ENCODE measurements around the gene ABHD12.
"Not testable (repeated sequence)": the region's sequence is repeated elsewhere in the genome, so short reads cannot be mapped to it uniquely, and the experiment has no call there.

ABHD12 gene

DNA sequence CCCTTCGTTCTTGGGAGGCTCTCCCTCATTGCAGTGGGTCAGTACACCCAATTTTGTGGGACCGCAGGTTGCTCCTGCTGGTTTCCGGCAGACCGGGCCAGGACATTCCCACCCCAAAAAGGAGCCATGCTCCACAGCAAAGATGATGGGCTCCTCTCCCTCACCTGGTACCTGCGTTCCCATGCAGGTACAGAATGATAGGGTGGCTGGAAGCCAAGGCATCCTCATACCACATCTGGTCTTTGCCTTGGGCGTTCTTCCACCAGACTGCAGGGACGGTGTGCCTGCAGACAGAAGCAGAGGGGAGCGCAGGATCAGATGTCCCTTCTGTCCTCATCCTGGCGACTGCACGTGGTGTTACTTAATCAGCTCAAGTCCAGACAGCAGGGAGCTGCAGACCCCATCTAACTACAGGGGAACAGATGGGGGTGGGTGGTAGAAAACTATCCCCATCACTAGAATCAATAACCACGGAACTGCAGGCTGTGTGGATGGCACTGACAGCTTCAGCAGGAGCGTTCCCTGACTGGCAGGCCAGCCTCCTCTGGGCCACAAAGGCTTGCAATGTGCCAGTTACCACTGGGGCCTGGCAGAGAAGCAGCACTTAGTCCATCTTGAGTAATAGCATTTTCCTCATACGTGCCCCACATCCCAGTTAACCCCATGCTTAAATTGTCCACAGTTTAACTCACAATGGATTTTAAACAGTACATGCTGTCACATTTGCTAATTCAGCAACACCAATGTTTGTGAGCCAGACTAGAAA, 70.4 kb downstream of the ABHD12 start:
- no peak for DNase-seq

DNA sequence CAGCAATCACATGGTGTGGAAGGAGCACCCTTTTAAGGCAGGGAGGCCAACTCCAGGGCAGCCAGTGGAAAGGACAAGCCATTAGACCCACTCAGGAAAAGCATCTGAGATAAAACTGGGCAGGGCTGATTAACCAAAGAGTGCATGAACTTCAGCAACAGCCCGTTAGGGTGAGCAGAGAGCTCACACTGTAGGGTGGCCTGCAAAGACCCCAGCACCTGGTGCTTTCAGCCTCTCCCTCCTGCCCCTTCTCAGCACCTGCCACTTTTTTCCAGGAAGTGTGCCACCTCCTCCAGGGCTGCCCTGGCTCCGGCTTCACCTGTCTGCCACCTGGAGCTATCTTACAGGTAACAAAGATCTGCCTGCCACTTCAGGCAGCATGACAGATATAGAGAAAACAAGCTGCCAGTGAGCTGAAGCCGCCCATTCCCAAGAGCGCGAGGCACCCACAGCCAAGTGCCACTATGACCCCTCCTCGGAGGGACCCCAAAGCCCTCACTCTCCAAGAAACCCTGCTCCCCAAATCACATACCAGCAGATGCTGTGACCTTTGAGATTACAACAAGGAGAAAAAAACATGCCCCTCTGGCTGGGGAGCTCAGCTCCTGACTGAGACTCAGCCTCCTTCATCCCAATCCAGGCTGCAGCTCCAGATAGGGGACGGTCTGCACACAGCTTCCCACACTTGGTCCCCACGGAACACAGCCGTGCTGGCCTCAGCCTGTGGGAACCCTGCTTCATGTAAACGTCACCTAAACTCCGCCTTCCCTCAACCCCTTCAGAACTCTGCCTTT, 71.2 kb downstream of the ABHD12 start:
- DNase-seq = no peak

DNA sequence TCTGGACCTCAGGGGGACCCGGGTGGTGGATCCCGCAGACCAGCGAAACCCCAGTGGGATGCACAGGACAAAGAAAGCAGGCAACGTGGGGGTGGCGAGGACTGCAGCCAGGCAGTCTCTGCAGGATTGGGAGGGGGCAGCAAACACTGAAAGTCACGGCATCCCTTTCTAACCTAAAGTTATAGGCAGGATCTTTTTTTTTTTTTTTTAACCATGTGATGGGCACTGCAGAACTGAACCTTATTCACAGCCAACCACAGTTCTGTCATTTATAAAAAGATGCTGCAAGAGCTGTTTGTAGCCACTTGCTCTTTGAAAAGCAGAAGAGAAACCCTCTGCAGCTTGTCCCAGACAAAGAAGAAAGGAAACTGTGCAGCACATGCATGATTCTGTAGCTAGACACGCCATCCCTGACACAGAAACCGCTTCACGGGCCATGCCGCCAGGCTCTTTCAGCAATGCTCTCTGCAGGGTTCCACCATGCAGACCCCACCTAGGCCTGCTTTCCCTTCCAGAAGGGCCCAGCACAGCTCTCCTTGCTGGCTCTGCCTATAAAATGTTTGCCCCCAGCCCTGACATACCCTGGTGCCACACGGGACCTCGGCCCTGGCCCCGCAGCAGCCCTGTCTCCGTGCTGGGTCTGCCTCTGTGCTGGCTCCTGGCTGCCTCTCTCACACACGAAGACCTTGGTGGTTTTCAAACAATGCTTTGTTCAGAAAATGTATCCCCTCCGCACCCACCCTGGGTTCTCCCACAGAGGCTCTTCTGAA, 72.0 kb downstream of the ABHD12 start:
- no peak for DNase-seq

DNA sequence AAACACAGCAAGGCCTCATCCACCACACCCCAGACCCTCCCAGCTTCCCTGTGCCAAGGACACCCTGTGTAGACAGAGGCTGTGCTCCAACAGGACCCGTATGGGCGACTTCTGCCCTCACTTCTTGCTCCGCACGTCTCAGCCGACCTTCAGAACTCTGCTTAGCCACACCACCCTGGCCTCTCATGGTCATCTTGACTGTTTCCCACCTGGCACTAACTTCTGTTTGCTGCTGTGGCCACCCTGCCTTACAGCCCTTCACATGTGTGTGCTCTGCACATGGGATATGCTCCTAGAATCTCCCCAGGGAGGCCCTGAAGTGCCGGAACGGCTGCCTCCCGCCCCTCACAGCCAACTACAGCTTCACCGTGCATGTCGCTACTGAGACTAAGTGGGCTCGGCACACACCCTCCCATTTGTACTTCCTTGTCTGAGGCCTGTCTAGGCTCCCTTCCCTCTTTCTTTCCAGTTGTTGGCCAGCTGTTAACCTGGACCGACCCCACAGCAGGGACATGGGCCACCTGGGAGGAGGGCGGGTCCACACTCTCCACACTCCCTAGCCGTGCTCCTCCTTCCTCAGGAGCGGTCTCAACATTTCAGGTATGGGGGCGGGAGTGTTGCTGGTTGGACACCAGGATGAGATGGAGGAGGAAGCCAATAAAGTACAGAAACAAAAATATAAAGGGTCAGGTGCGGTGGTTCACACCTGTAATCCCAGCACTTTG, 73.1 kb downstream of the ABHD12 start:
- DNase-seq = no peak

DNA sequence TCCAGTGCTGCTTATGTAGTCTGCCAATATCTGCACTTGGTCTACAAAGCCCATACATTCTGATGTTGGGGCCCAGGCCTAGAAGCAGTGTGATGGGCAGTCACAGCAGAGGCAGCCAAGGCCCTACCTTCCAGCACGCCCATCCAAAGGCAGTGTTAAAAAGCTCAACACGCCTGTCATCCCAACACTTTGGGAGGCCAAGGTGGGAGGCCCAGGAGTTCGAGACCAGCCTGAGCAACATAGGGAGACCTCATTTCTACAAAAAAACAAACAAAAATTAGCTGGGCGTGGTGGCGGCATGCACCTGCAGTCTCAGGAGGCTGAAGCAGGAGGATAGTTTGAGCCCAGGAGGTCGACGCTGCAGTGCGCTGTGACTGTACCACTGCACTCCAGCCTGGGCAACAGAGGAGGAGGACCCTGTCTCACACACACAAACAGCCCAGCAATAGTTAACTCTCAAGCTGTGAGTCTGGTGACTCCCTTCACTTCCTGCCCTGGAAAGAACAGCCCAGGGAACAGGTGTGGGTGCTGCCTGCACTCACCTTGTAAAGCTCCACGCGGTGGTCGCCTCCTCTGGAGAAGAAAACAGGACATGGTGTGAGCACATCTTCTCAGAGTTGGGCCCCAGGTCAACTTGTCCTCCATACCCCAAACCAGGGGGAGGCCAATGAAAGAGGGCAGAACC, 74.0 kb downstream of the ABHD12 start:
- DNase-seq = no peak

DNA sequence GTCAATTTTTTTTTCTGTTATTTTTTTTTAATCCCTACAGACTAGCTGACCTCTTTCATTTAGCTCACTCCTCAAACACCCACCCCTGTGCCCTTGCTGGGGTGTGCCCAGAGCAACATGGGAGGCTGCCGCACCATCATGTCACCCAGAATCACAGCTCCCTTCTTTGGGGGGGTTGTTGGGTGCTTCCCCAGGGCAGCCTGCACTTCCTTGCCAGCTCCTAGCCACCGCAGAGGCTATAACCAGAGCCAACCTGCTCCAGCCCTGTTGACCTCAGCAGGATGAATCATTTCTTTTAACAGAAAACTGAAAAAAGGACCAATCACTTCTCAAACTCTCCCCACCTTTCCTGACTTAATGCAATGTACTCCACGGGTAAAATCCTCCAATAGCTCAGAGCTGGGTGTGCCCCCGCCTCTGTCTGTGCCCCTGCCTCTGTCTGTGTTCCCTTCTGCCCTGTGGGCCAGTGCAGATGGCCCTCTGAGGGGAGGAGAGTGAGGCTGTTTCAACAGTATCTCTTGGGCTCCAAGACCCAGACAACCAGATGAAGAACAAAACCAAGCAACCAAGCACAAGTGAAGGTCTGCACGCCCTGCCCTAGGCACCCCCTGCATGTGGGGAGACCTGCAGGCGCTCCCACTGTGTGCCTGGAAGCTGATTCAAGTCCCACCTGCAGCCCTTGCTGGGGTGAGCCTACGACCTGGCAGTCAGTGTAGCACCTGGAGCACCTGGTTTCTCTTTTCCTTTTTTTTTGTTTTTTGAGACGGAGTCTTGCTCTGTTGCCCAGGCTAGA, 75.0 kb downstream of the ABHD12 start:
- DNase-seq = no peak

DNA sequence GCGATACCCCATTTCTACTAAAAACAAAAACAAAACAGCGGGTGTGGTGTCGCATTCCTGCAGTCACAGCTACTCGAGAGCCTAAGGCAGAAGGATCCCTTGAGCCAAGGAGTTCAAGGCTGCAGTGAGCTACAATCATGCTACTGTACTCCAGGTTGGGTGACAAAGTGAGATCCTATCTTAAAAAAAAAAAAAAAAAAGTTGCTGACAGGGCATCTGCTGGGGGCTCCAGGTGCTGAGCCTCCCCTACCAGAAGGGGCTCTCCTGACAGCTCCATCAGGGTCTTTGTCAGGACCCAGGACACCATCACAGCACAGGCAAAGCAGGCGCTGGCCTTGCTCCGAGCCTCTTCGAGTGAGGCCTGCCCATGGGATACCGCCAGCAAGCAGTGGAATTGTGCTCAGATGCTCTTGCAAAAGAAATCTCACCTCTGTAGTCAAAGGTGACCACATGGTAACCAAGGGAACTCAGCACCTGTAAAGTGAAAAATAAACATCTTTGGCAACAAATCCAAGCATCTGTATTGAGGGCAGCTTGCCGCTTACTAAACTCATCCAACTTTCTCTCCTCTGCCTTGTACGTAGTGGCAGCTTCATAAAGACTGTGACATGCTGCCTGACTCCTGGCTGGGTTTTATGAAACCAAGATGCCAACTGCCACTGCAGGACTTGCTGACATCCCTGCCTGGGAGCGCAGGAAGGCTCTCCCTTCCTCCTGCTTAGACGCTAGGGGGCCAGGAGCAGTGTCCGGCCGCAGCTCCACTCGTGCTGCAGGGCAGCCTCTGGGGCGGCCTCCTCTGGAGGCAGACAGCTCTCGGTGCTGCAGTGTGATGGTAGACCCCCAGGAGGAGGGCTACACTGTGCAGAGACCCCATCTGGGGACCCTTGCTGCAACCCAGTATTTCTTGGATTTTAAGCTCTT, 75.9 kb downstream of the ABHD12 start:
- DNase-seq = no peak

DNA sequence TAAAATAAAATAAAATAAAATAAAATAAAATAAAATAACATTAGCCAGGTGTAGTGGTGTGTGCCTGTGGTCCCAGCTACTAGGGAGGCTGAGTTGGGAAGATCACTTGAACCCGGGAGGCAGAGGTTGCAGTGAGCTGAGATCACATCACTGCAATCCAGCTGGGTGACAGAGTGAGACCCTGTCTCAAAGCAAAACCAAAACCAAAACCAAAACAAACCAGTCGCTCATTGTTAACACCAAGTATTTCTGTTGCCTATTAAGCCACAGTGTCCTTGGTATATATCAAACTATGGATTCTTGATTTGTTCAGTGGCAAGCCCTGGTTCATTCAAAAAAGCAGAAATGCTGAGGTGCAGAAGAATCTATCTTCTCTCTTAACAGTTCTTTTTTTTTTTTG, 77.0 kb downstream of the ABHD12 start:
- no peak for DNase-seq

DNA sequence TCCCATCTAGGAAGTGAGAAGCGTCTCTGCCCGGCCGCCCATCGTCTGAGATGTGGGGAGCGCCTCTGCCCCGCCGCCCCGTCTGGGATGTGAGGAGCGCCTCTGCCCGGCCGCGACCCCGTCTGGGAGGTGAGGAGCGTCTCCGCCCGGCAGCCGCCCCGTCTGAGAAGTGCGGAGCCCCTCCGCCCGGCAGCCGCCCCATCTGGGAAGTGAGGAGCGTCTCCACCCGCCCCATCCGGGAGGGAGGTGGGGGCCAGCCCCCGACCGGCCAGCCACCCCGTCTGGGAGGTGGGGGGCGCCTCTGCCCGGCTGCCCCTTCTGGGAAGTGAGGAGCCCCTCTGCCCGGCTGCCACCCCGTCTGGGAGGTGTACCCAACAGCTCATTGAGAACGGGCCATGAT, 77.9 kb downstream of the ABHD12 start:
- DNase-seq = not testable (repeated sequence)

DNA sequence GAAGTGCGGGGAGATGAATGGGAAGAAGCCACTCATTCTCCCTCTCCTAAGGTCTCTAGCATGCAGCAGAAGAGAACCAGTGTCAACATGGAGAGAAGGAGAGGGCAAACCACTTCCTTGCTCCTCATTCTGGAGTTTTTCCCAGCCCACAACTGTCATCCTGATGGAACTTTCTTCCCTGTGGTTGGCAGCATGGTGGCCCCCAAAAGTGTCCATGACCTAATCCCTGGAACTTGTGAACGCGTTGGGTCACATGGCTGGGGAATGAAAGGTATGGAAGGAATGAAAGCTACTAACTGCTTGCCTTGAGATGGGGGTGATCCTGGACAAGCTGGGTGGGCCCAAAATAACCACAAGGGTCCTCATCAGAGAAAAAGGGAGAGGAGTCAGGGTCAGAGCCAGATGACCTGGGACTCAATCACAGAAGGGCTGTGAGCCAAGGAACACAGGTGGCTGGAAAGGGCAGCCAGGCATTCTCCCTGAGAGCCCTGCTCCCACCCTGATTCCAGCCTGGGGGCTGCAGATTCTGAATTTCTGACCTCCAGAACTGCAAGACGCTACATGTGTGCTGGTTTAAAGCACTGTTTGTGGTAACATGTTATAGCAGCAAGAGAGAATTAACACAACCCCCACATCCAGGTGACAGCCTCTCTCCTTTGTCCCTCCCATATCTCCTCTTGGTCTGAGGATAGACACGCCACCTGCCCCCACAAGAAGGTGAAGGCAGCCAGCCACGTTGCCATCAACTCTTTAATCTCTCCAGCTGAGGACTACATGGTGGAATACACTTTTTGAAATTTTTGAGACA, 79.5 kb downstream of the ABHD12 start:
- no peak for DNase-seq

DNA sequence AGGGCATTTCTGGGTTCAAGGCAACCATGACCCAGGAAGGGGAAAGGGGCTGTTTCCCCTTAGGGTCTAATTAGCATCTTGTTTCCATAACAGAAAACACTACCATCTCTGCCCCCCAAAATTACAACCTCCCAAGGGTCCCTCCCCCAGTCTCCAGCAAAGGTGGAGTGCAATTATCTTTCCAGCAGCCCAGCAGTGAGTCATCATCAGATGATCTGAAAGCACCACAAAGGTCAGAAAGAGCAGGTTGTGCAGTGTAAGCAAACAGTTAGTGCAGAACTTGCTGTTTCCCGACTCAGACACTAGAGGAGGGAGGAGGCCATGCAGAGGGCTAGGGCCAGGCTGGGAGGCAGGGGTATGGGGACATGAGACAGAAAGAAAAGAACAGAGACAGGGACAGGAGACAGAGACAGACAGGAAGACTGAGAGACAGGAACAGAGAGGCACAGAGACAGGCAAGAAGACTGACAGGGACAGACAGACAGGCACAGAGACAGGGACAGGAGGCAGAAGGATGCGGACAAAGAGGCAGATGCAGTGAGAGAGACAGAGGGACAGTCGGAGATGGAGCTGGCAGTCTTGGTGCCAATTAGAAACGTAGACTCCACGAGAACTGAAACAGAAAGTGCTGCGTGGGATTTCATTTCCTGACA, 80.2 kb downstream of the ABHD12 start:
- no peak for DNase-seq

DNA sequence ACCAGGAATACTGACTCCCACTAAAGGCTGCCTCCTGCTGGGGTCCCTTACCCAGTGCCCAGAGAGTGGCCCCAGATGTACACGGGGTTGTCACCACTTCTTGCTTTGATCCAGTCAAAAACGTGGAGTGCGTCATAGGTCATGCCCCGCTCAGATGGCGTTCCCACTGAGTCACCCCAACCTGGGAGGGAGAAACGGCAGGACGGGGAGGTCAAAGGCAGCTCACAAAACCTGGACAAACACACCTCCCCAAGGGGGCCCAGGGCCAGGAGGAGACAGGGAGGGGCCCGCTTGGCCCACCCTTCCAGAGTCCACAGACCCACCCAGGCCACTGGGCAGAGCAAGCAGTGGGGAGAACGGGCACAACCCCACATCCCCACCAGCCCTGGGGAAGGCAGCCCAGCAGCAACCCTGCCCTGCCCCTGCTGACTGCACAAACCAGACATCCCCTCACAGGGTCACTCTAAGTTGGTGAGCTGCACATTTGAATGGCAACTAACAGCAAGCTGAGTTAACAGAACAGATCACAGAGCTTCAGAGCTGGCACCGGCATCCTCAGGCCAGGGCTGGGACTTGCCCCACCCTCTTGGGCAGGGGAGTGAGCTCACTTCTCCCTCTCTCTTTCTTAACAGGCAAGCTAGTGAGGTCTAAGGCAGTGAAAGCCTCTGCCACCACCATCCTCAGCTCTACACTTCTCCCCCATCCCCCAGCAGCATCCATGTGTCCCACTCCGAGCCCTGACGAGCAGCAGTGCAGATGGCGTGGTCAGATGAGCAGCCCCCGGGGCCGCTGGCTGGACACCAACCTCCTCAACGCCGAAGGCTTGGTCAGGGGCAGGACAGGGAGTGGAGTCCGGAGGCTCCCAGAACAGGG, 81.0 kb downstream of the ABHD12 start:
- no peak for DNase-seq

DNA sequence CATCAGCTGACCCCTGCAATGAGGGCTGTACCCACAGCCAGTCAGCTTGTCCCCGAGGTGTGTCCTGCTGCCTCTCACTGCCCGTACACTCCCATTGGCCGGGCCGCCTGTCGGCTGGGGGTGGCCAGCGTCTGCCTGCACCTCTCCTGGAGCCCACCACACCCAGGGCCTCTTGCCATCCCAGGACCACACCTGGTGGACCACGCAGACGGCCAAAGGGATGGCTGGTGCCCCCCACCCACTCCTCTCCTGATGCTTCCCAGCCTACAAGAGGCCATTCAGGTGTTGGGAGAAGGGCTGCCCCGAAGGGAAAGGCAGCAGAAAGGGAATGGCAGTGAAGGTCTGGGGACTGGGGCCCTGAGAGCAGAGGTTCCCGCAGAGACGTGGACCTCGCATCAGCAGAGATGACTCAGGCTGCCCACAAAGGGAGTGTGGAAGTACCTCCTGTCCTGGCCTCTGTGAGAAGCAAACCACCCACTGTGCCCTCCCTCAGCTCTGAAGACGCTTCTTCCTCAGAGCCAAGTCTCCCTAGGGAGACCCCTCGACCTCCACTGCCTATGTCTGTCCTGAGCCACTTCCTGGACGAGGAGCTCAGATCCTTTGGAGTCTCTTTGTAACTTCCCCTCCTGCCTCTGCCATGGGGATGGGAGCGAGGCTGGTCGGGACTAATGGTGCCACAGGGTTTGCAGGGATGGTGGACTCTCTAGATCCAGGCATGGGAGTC, 81.8 kb downstream of the ABHD12 start:
- no peak for DNase-seq

DNA sequence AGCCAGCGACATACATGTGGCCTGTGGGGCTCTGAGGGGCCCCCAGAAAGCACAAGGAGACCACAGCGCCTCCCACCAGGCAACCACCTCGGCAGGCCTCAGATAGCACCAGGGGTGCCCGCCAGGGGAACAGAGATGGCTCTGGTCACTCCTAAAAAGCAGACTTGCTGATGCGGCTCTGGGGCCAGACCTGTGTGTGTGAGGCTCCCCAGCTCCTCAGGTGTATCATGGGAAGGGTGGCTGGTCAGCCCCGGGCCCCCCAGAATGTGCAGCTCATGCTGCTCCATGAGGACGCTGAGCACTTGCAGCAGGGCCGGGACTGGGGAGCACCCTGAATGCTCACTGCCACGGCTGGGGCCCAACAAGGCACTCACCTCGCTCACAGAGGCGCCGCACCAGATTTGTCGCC, 82.5 kb downstream of the ABHD12 start:
- DNase-seq = no peak

DNA sequence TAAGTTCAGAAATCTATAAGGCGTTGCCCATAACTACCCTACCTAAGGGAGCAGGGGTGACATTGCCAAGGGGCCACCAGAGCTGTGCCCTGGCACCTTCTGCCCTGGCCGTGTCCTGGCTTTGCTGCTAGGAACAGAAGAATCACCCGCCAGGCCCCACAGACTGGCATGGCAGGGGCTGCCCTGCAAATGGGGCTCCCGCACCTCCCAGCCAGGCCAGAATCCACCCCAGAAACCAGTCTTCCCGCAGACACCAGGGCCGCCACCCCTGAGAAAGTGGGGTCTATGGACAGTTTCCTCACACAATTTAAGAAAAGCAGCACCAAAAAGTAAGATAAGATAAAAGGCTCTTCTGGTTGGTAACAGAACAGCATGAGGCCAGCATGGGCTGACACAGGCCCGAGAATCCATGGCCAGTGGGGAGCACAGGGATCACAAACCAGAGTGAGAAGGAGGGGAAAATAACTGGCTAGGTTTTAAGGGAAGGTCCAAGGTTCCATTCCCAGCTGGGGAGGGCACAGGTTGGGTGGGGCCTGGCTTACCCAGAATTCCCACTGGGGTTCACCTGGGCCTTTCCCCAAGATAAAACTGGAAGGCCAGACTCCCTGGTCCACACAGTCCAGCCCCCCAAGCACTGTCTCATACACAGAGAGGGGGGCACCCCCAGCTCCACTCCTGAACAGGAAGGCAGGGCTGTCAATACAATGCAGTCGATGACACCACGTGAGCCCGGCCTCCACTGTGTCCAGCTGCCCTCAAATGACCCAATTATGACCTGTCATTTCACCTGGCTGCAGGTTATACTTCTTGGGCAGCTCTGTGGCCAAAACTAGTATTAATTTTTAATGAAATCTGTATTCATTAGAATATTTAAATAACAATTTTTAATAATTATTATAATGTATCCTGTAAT, 83.4 kb downstream of the ABHD12 start:
- DNase-seq = no peak

DNA sequence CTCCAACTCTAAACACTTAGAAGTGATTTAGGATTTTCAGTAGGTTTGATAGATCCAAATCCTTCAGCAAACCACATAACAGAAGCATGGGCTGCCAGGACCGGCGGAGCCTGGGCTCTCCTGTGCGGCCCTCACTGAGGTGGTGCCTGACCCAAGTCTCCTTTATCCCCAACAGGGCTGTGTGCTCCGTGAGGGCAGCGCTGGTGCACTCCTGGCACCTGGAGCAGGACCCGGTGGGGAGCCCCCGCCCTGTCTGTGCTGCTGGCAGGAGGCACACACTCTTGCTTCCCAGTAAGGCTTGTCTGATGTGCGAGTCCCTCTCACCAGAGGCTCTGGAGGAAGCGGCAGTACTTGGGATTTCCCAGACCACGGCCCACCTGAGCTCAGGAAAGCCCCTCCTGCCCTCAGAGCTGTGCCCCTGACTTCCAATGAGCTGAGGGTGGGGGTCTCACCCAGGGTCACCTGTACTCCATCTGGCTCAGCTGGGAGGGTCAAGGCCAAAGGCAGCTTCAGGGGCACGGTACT, 86.5 kb downstream of the ABHD12 start:
- no peak for DNase-seq
